GM12873 (cell line): ENCODE results near the gene ATP2B2.

Experiments
- CTCF ChIP-seq: IDR thresholded peaks from 2 replicates; pipeline ENCODE4 v1.5.1; 2012; ENCODE audit warnings: low read depth, mild to moderate bottlenecking, moderate library complexity, low read length, control low read depth; ENCODE audit not compliant: insufficient read depth; ENCODE audit errors: missing control alignments

The ATP2B2 gene

GRCh38 chr3:10440684-10441083 is 64.7 kb downstream of the ATP2B2 start:
- TF ChIP-seq CTCF = no peak

GRCh38 chr3:10438902-10439610 is 66.3 kb downstream of the ATP2B2 start:
- no peak for TF ChIP-seq CTCF

- no peak for TF ChIP-seq CTCF
Observed at GRCh38 chr3:10437995-10438901, 67.1 kb downstream of the ATP2B2 start.

GRCh38 chr3:10437272-10437994 is 68.0 kb downstream of the ATP2B2 start:
- no peak for TF ChIP-seq CTCF

GRCh38 chr3:10435850-10436249 is 69.5 kb downstream of the ATP2B2 start:
- TF ChIP-seq CTCF = no peak

- TF ChIP-seq CTCF = no peak
Observed at GRCh38 chr3:10434938-10435336, 70.4 kb downstream of the ATP2B2 start.

- TF ChIP-seq CTCF = no peak
Observed at GRCh38 chr3:10434144-10434937, 71.0 kb downstream of the ATP2B2 start.
